Right ventricle myocardium superior (tissue), 1 donor: ENCODE results near the gene ALDOA. TPM values are rescaled to one million over a fixed set of nuclear protein-coding genes. Genes with fewer than 3 reads are reported as not detected.
A peak's percentile ranks its signal among the peaks of the same experiment; 100 is the strongest.

Source experiments
- ATAC-seq: fragments of 200-7000 bp; cut with Tn5 transposase; one replicate; pipeline ENCODE4 v1.9.1; 2020; ENCODE audit warnings: mild to moderate bottlenecking; ENCODE audit not compliant: poor library complexity
- DNase-seq: peaks from one replicate; pipeline ENCODE4 v3.0.0-alpha.2; 2020
- intact Hi-C: fragments of 100-400 bp; cut with DNase I; formaldehyde crosslinking; loops from one replicate; pipeline ENCODE4 v1.11.2; 2022
- total RNA-seq: library from RNA; stranded (reverse); fragmentation: NEBNext Ultra II Directional; extraction: Animal tissue kit (Norgen Biotek cat#: 25700); gene quantifications from one replicate; pipeline ENCODE4 v1.2.1, GENCODE V29; 2021
- donor health status: DM: no; HTN: yes; CAD: no; lungs with severe emphysema.

ALDOA gene
- total RNA-seq, 1 donor from 2014 or later = 3,843 TPM

DNA sequence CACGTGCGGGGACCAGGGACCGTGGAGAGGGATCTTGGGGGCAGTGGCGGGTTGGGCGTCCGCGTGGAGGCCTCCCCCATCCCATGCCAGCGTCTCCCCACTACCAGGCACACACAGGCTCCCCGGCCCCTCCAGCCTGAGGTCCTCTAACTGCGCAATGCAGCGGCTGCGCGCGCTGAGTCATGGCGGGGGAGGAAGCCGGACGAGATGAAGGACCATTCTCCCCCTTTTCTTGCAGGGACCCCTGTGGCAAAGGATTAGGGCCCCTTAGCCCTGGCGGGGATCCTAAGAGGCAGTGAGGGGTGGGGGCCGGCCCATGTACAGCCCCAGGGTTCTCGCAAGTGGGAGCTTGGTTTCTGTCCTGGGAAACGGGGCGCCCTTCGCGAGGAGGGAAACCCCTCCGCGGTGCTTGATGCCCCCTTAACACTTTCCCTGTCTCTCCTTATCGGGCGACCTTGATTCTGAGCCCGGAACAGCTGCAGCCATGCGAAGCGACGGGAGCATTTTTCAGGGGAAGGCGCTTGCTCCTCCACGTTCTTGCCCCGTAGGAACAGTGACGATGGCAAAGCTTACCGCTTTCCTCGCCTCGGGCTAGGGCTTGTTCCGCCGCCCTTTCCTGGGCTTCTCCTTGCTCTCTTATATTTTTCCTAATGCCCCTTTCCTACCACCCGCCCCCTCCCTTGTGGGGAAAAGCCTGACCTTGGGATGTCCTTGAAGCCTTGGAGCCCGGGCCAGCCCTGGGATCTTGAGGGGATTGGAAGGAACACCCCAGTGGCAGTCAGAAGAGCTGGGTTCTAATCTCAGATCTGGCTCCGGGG is 592 bp downstream of the ALDOA start:
- ATAC-seq (peak; percentile 0), DNase-seq (no peak)
- intact Hi-C loops = no loop called here

DNA sequence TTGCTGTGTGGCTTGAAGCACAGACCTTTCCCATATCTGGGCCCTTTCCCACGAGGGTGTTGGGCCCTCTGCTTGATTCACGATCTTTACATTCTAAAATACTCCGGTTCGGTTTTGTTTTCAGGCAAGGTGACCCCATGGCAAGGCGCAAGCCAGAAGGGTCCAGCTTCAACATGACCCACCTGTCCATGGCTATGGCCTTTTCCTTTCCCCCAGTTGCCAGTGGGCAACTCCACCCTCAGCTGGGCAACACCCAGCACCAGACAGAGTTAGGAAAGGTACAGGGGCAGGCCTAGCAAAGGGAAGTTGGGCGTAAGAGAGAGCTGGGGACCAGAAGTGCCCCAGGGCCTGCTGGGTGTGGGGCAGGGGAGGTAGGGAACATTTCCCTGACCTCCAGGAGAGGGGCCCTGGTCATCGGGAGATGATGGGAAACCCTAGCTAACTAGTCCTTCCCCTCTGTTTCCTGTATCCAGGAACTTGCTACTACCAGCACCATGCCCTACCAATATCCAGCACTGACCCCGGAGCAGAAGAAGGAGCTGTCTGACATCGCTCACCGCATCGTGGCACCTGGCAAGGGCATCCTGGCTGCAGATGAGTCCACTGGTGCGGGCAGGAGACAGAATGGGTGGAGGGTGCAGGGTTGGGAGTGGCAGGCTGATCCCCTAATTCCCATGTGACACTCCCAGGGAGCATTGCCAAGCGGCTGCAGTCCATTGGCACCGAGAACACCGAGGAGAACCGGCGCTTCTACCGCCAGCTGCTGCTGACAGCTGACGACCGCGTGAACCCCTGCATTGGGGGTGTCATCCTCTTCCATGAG is 1.4 kb downstream of the ALDOA start:
- intact Hi-C loops = no loop called here

DNA sequence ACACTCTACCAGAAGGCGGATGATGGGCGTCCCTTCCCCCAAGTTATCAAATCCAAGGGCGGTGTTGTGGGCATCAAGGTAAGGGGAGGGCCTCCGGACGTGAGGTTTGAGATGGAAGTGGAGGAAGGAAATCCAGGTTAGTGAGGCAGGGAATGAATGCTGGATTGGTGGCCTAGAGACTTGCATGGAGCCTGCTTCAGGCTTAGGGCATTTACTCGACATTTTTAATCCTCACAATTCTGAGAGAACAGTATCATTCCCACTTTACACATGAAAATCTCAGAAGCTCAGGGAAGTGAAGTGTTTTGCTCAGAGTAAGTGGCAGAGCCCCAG is 2.0 kb downstream of the ALDOA start:
- DNase-seq (no peak), ATAC-seq (no peak)
- intact Hi-C loops = no loop called here

More for the DNA sequence above, 1.4 kb downstream of the ALDOA start:
- no peak for ATAC-seq
- DNase-seq = no peak

- DNase-seq (no peak), ATAC-seq (no peak)
- intact Hi-C loops = no loop called here
Observed at GRCh38 chr16:30068333-30068732, 2.8 kb downstream of the ALDOA start.

DNA sequence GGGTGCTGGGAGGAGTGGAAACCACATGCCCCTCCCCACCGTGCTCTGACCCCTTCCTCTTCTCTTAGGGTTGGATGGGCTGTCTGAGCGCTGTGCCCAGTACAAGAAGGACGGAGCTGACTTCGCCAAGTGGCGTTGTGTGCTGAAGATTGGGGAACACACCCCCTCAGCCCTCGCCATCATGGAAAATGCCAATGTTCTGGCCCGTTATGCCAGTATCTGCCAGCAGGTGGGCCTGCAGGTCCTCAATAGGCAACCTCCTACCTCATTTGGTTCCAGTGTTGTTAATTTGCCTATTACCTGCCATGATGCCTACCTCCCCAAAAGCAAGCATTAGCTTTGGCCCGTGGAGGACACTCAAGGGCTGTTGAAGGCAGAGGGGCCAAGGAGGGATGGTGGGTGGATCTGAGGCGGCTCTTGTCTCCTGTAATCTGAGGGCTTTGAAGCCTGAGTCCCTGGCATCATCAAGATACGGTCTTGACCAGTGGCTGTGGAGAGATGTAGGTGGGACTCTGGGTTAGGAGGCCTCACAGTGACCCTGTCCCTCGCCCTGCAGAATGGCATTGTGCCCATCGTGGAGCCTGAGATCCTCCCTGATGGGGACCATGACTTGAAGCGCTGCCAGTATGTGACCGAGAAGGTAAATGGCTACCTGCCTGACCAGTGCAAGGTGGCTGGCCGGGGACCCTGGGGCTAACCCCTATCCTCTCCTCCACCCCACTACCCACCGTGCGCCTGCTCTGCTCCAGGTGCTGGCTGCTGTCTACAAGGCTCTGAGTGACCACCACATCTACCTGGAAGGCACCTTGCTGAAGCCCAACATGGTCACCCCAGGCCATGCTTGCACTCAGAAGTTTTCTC is 3.4 kb downstream of the ALDOA start:
- no peak for DNase-seq
- no peak for ATAC-seq
- intact Hi-C loops = no loop called here

DNA sequence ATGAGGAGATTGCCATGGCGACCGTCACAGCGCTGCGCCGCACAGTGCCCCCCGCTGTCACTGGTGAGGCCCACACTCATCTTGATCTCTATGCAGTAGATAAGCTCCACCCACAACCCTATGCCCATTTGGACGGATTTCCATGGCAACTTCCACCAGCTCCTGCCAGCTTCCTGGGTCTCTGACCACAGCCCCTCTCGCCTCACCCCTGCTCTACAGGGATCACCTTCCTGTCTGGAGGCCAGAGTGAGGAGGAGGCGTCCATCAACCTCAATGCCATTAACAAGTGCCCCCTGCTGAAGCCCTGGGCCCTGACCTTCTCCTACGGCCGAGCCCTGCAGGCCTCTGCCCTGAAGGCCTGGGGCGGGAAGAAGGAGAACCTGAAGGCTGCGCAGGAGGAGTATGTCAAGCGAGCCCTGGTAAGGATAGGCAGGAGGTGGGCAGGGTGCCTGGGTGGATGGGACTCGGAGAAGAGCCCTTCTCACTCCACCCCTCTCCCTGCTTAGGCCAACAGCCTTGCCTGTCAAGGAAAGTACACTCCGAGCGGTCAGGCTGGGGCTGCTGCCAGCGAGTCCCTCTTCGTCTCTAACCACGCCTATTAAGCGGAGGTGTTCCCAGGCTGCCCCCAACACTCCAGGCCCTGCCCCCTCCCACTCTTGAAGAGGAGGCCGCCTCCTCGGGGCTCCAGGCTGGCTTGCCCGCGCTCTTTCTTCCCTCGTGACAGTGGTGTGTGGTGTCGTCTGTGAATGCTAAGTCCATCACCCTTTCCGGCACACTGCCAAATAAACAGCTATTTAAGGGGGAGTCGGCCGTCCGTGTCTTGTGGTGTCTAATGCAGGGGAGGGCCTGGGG is 4.3 kb downstream of the ALDOA start:
- ATAC-seq = no peak
- intact Hi-C loops = no loop called here
- no peak for DNase-seq

DNA sequence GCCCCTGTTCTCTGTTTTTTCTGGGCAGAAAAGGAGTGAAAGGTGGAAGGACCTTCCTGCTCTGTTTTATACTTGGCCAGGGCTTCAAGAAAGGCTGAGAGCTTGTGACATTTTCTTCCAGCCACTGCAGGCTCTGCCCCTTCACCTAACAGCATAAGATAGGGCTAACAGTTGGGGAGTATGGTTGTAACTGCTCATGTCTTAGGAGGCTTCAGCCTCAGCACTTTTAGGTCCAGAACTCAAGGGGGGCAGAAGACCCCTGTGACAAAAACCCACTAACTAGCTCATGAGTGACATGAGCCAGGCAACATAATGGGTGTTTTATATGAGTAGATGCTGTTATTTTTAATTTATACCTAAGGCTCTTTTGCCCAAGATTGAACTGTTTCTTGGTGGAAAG is 4.9 kb downstream of the ALDOA start:
- intact Hi-C loops = no loop called here
- DNase-seq = no peak
- ATAC-seq = no peak

GRCh38 chr16:30075503-30076275 is 10.1 kb downstream of the ALDOA start, which contains the start of gene PPP4C:
PPP4C (plus strand) TSS chr16:30075994; CDS start chr16:30076378, 384 bp downstream.
- ATAC-seq = peak; percentile 93
- peak; percentile 96 for DNase-seq
- intact Hi-C loops = no loop called here

DNA sequence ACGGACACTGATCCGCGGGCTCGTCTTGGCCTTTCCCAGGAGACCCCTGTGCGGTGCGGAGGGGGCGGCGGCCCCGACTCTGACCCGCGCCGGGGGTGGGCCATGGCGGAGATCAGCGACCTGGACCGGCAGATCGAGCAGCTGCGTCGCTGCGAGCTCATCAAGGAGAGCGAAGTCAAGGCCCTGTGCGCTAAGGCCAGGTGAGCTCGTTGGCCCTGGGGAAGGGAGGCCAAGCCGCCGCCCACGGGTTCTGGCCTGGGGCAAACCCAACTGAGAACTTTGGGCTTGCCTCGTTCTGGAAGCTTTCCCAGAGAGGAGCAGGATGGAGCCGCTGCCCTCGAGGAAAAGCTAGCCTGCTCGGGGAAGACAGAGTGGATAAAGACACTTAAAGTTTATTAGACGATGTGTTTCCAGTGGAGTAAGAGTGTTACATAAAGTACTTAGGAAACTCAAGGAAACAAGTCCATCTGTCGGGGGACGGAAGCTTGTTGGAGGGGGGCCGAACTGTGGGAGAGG is 10.8 kb downstream of the ALDOA start:
- intact Hi-C loops = no loop called here
- DNase-seq (peak; percentile 43), ATAC-seq (peak; percentile 18)

GRCh38 chr16:30077656-30078055 is 12.1 kb downstream of the ALDOA start:
- DNase-seq = no peak
- intact Hi-C loops = no loop called here
- ATAC-seq = no peak

DNA sequence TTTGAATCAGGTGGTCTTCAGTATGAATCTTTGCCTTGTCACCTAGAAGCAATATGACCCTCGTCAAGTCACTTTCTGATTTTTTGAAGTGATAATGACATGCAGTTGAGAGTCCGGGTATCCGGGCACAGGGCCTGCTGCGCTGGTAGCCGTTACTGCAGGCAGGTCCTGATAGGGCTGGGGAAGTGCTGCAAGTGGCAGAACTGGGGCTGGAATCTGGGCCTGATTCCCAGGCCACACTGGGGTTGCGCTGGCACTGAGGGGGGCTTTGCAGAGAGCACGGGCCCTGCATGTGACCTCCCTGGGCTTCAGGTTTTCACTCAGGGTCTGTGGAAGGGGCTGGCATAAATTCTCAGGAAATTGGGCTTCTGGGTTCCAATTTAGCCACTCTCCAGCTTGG is 13.2 kb downstream of the ALDOA start:
- intact Hi-C loops = no loop called here
- no peak for DNase-seq
- no peak for ATAC-seq

DNA sequence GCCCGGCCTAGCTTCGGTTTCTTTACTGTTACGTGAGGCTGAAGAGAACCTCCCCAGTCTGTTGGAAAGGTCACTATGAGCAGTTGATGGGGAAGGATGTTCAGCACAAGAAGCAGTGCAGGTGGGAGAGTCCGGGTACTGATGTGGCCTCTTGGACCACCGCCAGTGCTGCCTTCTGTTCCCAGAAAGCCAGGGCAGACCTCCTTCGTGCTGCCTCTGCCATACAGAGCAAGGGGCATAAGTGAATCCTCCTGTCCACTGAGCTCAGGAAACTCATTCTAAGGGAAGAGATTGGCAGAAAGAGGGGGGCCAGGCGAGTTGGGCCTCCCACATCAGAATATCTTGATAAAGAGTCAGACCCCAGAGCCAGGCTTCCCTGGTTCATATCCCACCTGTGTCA is 13.9 kb downstream of the ALDOA start:
- no peak for ATAC-seq
- intact Hi-C loops = no loop called here

GRCh38 chr16:30082545-30083090 is 17.1 kb downstream of the ALDOA start:
- ATAC-seq (no peak), DNase-seq (no peak)
- intact Hi-C loops = no loop called here

More for the DNA sequence above, 13.9 kb downstream of the ALDOA start:
- no peak for DNase-seq

DNA sequence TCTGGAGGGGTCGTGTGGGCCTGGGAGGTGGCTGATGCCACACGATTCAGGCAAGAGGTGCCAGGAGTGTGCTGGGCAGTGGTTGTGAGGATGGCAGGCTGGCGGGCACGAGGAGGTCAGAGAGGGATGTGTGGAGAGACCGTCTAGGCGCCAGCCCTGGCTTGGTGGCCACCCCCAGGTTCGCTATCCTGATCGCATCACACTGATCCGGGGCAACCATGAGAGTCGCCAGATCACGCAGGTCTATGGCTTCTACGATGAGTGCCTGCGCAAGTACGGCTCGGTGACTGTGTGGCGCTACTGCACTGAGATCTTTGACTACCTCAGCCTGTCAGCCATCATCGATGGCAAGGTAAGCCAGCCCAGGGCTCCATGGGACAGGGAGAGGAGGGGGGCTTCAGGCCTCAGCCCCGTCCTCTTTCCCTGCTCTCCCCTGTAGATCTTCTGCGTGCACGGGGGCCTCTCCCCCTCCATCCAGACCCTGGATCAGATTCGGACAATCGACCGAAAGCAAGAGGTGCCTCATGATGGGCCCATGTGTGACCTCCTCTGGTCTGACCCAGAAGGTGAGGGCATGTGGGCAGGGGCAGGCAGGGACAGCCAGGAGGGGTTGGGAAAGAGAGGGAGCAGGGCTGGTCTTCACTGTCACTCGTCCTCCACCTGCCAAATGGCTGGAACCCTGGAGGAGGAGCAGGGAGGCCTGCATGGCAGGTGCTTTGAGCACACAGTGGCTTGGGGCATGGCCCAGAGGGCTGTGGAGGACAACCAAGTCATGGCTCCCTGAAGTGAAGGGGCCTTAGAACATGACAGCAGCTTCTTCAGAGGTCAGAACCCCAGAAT is 17.9 kb downstream of the ALDOA start:
- no peak for ATAC-seq
- intact Hi-C loops = no loop called here
- no peak for DNase-seq

DNA sequence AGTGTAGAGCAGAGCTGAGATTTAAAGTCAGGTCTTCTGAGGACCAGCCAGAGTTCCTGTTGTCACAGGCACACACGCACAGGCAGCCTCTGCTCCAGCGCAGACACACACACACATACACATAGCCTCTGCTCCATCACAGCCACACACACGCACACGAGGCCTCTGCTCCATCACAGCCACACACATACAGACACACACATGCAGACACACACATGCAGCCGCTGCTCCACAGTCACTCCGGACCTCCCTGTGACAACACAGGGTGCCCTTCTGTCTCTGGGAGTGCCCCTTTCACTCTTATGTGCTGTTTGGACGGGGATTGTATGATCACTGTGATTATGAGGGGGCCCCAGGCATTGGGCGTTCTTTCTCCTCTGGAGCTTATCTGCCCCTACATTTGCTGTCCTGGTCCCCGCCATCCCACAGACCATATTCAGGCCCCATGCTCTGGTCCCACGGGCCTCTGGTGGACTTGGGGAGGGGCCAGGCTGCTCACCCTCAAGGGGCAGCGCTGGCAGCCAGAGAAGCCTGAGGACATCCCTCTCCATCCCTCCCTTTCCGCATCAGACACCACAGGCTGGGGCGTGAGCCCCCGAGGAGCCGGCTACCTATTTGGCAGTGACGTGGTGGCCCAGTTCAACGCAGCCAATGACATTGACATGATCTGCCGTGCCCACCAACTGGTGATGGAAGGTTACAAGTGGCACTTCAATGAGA is 18.7 kb downstream of the ALDOA start:
- DNase-seq (no peak), ATAC-seq (no peak)
- intact Hi-C loops = no loop called here

GRCh38 chr16:30084816-30085159 is 19.2 kb downstream of the ALDOA start:
- peak; percentile 78 for DNase-seq
- intact Hi-C loops = no loop called here
- peak; percentile 62 for ATAC-seq
